ENCODE measurements around the gene UNK. TPM values are rescaled to one million over a fixed set of nuclear protein-coding genes. Genes with fewer than 3 reads are reported as not detected.

UNK gene
- total and polyA plus RNA-seq, 9 of the 15 experiments (the other 6 are each of a cell fraction or from before 2014, with no cell fraction given) = 12.8 to 38.6 (median 24.8) TPM

GRCh38 chr17:75749545-75750389, 34.8 kb upstream of the UNK start (continued):
- no peak for TF ChIP-seq GATAD2A (IDR thresholded peaks at IDR 0.05)
- no peak for TF ChIP-seq LEF1 (IDR thresholded peaks at IDR 0.05)
- TF ChIP-seq TAL1 (IDR thresholded peaks at IDR 0.05) = no peak
- no peak for TF ChIP-seq ZNF644 (tag; IDR thresholded peaks at IDR 0.05; ENCODE audit: low read depth)
- no peak for TF ChIP-seq RBM14 (IDR thresholded peaks at IDR 0.05; ENCODE audit: borderline replicate concordance, insufficient read depth, low read depth, low read length)
- peak; percentile 52; the same call in 1 of the 2 replicates for TF ChIP-seq MTA3 (IDR thresholded peaks at IDR 0.05; ENCODE audit: borderline replicate concordance)
- peak; percentile 78 for TF ChIP-seq SMC3 (conservative IDR thresholded peaks at IDR 0.05; ENCODE audit: insufficient read depth, low read depth, low read length)
- TF ChIP-seq ZNF830 (CRISPR knock-in tag; IDR thresholded peaks at IDR 0.05) = no peak
- no peak for TF ChIP-seq ZEB2 (IDR thresholded peaks at IDR 0.05)
- no peak for TF ChIP-seq CEBPB (tag; IDR thresholded peaks at IDR 0.05)
- TF ChIP-seq KDM2B (CRISPR knock-in tag; IDR thresholded peaks at IDR 0.05) = 0 out of 2 replicates have a peak, but pooled peaks have one; percentile 40
- TF ChIP-seq PCBP2 (IDR thresholded peaks at IDR 0.05; ENCODE audit: low read depth, low read length, poor library complexity, severe bottlenecking) = no peak
- no peak for TF ChIP-seq TRIM28 (IDR thresholded peaks at IDR 0.05)
- TF ChIP-seq ETV1 (tag; conservative IDR thresholded peaks at IDR 0.05; ENCODE audit: low read depth) = no peak
- no peak for TF ChIP-seq SPI1 (IDR thresholded peaks at IDR 0.05; ENCODE audit: borderline replicate concordance, low read depth, low read length)
- TF ChIP-seq E4F1 (CRISPR knock-in tag; IDR thresholded peaks at IDR 0.05; ENCODE audit: borderline replicate concordance) = no peak
- no peak for TF ChIP-seq MAFK (IDR thresholded peaks at IDR 0.05; ENCODE audit: low read length)
- no peak for TF ChIP-seq ZC3H4 (CRISPR knock-in tag; IDR thresholded peaks at IDR 0.05; ENCODE audit: borderline replicate concordance)
- TF ChIP-seq TCF3 (CRISPR knock-in tag; IDR thresholded peaks at IDR 0.05) = no peak
- no peak for TF ChIP-seq SAP30 (IDR thresholded peaks at IDR 0.05; ENCODE audit: borderline replicate concordance, insufficient read depth, low read depth, low read length, poor library complexity, severe bottlenecking)
- TF ChIP-seq RBM17 (IDR thresholded peaks at IDR 0.05; ENCODE audit: borderline replicate concordance, low read depth, low read length) = no peak
- TF ChIP-seq STAT5A (IDR thresholded peaks at IDR 0.05; ENCODE audit: borderline replicate concordance, low read length) = no peak
- no peak for TF ChIP-seq TARDBP (IDR thresholded peaks at IDR 0.05)
- no peak for TF ChIP-seq FOSL1 (tag; conservative IDR thresholded peaks at IDR 0.05)
- TF ChIP-seq POLR2B (IDR thresholded peaks at IDR 0.05; ENCODE audit: low read depth, partially characterized antibody) = no peak
- TF ChIP-seq FOXP1 (CRISPR knock-in tag; IDR thresholded peaks at IDR 0.05) = no peak
- TF ChIP-seq E2F1 (CRISPR knock-in tag; IDR thresholded peaks at IDR 0.05) = no peak
- no peak for TF ChIP-seq ZNF121 (CRISPR knock-in tag; conservative IDR thresholded peaks at IDR 0.05)
